Measurements from ENCODE around the gene MRTFA. TPM values are rescaled to one million over a fixed set of nuclear protein-coding genes. Genes with fewer than 3 reads are reported as not detected.

Gene MRTFA
- total and polyA plus RNA-seq, 9 of the 15 experiments (the other 6 are each of a cell fraction or from before 2014, with no cell fraction given): 0.84 to 21.1 (median 3.7) TPM

DNA sequence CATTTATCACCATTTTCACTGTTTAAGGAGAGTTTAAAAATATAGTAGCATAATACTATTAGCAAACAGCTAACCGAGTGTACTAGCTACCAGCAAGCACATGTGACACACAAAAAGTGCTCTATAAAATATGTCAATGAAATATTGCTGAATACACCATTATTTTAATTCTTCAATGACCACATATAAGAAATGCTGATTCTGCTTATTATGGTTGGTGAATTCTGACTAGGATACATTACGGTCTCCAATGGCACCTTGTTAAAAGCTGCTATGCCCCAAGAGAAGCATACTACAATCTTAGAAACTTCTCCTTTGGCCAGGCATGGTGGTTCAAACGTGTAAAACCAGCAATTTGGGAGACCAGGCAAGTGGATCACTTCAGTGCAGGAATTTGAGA, 129.8 kb downstream of the MRTFA start:
- H3K4me2 ChIP-seq (ENCODE audit: insufficient read depth, low read length): no peak overlapping the region
- ChIA-PET POLR2A (interaction anchor here (0.5 kb wide), 1 partner anchor 849 kb away, joined by 4 read pairs; no protein-coding TSS in a partner anchor), CTCF (ENCODE audit: low intra/inter-chr PET ratio) (no interaction called here)
- 50% methylated on average over 3 of the region's 3 CpGs for WGBS (ENCODE audit: insufficient coverage, low coverage, missing lambda C conversion rate)
- in situ Hi-C loops (cut with MboI) (no loop called here), intact Hi-C loops (cut with micrococcal nuclease) (no loop called here)
- FAIRE-seq: no peak
- no peak for TF ChIP-seq ETV1 (tag; conservative IDR thresholded peaks at IDR 0.05; ENCODE audit: low read depth)
- peak; percentile 58; the same call in 1 of the 2 replicates for TF ChIP-seq MAFK (IDR thresholded peaks at IDR 0.05; ENCODE audit: low read length)
- peak; percentile 48 for TF ChIP-seq MAFG (tag; conservative IDR thresholded peaks at IDR 0.05)
- peak; percentile 65; the same call in 1 of the 2 replicates for TF ChIP-seq C11orf30 (IDR thresholded peaks at IDR 0.05; ENCODE audit: low read depth)
- peak; percentile 87 for TF ChIP-seq ZNF316 (IDR thresholded peaks at IDR 0.05)
- TF ChIP-seq NFYB (IDR thresholded peaks at IDR 0.05; ENCODE audit: extremely low read depth, insufficient read length): no peak
- TF ChIP-seq MAFF (IDR thresholded peaks at IDR 0.05; ENCODE audit: low read length): peak; percentile 57
- H3K27me3 ChIP-seq (ENCODE audit: control insufficient read depth in 2 of 2, insufficient read depth in 2 of 2, low read length in 2 of 2): no peaks in the 10 kb centered on the region
- no peaks in the 10 kb centered on the region for H4K20me1 ChIP-seq (replicated peaks; ENCODE audit: control insufficient read depth, insufficient read depth, low read length)
- H3K36me3 ChIP-seq (ENCODE audit: control insufficient read depth, insufficient read depth, low read length): no peaks in the 10 kb centered on the region
- no peaks in the 10 kb centered on the region for H3K9me1 ChIP-seq (ENCODE audit: control insufficient read depth, insufficient read depth, low read length)
- no peaks in the 10 kb centered on the region for H3K79me2 ChIP-seq (ENCODE audit: control insufficient read depth, insufficient read depth, low read length)
- H2AFZ ChIP-seq (ENCODE audit: low read depth, low read length): no peak overlapping the region
- no peaks in the 10 kb centered on the region for H3K9me3 ChIP-seq (replicated peaks; ENCODE audit: control insufficient read depth, insufficient read depth, low read depth, low read length)
- no peak overlapping the region for H3K27ac ChIP-seq (ENCODE audit: extremely low read depth, low read depth, low read length)
- H3K4me3 ChIP-seq: no peak overlapping the region
- no peak for DNase-seq (ENCODE audit: extremely low read depth in 1 of 4, low spot score in 3 of 4)
- H3K4me1 ChIP-seq (replicated peaks in 1 of 2; ENCODE audit: control insufficient read depth in 2 of 2, insufficient read depth in 2 of 2, low read length in 2 of 2): no peaks in the 10 kb centered on the region; a peak in 1 of 5 replicates
- no peak for ATAC-seq
- H3K9ac ChIP-seq (ENCODE audit: insufficient read depth in 1 of 2, low read depth in 2 of 2, low read length in 2 of 2): no peak overlapping the region
- BruUV-seq (replicated peaks): no TSS peak
